ENCODE measurements around the gene C3orf70. TPM values are rescaled to one million over a fixed set of nuclear protein-coding genes. Genes with fewer than 3 reads are reported as not detected.

The C3orf70 gene, protein sequence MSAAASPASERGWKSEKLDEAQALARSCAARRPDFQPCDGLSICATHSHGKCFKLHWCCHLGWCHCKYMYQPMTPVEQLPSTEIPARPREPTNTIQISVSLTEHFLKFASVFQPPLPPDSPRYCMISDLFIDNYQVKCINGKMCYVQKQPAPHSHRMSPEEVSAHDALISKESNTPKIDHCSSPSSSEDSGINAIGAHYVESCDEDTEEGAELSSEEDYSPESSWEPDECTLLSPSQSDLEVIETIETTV
- 10 to 100 TPM; 38.5 to 46.1 TPM for total RNA-seq
- long read RNA-seq, donor 1, full-length matches to known transcripts: 4 of 20 reads
- long read RNA-seq, donor 1, partial matches to known transcripts: 0 of 20 reads
- long read RNA-seq, donor 1, other reads (novel, unspliced or antisense): 16 of 20 reads
- long read RNA-seq, donor 2, full-length matches to known transcripts: 7 of 13 reads
- long read RNA-seq, donor 2, partial matches to known transcripts: 0 of 13 reads
- long read RNA-seq, donor 2, other reads (novel, unspliced or antisense): 6 of 13 reads

DNA sequence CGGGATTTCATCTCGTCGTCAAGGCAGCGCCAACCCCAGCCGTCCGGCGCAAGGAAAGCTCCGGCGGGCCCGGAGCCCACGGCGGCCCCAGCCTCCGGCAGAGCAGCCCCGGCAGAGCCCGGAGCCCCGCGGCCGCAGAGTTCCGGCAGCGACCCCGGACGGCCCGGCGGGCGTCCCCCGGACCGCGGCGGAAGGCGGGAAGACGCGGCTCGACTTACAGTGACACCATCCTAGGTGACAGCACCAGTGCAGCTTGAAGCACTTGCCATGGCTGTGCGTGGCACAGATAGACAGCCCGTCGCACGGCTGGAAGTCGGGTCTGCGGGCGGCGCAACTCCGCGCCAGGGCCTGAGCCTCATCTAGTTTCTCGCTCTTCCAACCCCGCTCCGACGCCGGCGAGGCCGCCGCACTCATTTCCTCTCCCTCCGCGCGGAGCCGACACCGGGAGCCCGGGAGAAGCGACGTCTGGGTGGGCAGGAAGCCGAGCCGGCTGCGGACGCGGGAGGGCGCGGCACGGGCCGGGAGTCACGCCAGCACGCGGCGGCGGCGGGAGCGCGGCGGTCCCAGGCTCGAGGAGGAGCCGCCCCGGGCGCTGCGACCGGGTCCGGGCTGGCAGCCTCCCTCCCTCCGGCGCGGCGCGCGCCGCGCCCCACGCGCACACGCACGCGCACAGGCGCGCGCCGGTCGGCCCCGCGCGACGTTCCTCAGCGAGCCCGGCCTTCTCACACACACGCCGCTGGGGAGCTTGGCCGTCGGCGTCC lies at the start of gene C3orf70:
Gene C3orf70, minus strand, starts transcription at position 651 of the 761 bp plus-strand sequence. Its CDS starts 237 bp downstream, at position 414.
- intact Hi-C loops (cut with DNase I): no loop called here
- peak; percentile 92 for DNase-seq (ENCODE audit: low spot score)

DNA sequence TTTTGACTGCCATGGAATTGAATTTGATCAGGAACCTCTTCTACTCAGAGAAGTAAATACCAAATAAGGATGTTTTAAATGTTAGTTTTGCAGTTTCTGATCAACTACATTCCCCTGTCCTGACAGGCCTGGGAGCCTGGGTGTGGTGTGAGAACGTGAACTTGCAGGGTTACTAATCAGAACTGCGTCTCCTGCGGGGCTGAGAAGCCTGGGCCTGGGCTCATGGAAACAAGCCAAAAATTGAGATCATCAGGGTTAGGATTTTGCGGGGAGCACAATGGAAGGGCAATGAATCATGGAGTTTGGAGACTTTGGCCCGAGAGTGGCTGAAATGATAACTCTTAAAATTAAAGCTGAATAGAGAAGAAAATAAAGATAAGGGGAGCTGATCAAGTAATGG lies 47.8 kb upstream of the C3orf70 start:
- no peak for DNase-seq (ENCODE audit: low spot score)
- intact Hi-C loops (cut with DNase I): no loop called here

DNA sequence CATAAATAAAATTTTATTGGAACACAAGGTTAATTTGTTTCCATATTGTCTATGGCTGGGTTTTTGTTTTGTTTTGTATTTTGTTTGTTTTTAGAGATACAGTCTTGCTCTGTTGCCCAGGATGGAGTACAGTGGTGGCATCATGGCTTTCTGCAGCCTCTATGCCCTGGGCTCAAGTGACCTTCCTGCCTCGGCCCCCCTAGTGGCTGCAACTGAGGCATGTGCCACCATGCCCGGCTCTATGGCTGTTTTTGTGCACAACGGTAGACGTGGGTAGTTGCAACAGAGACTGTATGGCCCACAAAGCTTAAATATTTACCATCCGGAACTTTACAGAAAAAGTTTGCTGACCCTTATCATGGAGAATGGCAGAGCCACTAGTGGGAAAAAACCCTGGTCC lies 46.8 kb upstream of the C3orf70 start:
- intact Hi-C loops (cut with DNase I): no loop called here
- DNase-seq (ENCODE audit: low spot score): no peak

DNA sequence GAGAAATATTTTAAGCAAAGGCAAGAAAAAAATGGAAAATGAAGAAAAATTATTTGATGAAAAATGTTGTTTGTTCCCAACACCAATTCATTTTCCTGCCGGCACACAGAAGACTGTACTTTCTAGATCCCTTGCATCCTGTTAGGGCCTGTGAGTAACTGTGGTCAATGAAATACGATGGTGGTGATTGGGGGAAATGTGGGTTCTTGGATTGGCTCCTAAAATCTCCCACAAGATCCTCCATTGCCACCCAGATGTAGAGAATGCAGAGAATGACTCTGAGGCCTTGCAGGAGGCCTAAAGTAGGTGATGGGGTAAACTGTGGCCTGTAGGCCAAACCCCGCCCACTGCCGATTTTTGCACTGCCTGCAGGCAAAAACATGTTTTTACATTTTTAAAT lies 46.3 kb upstream of the C3orf70 start:
- intact Hi-C loops (cut with DNase I): no loop called here
- DNase-seq (ENCODE audit: low spot score): no peak

DNA sequence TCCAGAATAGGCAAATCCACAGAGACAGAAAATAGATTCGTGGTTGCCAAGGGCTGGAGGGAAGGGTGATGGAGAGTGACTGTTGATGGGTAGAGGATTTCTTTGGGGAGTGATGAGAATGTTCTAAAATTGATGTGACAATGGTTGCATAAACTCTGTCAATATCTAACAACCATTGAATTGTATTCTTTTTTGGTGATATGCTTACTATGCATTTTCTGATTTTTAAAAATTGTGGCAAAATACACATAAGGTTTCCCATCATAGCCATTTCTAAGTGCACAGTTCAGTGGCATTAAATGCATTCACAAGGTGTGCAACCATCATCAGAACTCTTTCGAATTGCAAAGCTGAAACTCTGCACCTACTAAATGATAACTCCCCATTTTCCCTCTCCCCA lies 44.2 kb upstream of the C3orf70 start:
- intact Hi-C loops (cut with DNase I): no loop called here

DNA sequence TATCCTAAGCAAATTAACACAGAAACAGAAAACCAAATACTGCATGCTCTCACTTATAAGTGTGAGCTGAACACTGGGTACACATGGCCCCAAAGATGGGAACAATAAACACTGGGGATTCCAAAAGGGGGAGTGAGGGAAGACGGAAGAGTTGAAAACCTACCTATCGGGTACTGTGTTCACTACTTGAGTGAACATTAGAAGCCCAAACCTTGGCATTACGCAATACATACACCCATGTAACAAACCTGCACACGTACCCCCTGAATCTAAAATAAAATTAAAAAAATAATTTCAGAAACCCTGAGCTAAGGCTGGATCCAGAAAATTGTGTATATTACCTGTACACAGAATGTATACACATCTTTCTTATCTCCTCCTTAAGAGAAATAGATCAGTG lies 42.8 kb upstream of the C3orf70 start:
- DNase-seq (ENCODE audit: low spot score): no peak
- intact Hi-C loops (cut with DNase I): no loop called here

More for the DNA sequence above, 44.2 kb upstream of the C3orf70 start:
- DNase-seq (ENCODE audit: low spot score): no peak

DNA sequence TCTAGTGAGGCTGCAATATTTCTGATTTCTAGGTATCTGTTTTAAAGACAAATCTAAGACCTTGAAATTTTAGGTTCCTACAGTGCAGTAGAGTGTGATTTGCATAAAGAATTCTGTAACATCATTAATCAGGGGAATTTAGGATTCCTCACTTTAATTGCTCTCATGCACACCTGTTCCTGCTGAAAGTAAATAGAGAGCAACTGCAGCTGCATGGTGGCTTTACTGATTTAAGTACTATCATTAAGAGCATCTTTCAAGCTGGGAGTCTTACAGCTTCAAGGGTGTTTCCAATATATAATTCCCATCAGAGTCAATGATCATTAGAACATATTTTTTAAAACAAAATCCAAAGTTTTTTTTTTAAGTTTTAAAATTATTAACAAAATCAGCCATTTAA lies 36.0 kb upstream of the C3orf70 start:
- intact Hi-C loops (cut with DNase I): loop anchor here in 1 of 2 donors (10.0 kb wide), 1 partner anchor 304 kb away; no protein-coding TSS in a partner anchor
- no peak for DNase-seq (ENCODE audit: low spot score)

DNA sequence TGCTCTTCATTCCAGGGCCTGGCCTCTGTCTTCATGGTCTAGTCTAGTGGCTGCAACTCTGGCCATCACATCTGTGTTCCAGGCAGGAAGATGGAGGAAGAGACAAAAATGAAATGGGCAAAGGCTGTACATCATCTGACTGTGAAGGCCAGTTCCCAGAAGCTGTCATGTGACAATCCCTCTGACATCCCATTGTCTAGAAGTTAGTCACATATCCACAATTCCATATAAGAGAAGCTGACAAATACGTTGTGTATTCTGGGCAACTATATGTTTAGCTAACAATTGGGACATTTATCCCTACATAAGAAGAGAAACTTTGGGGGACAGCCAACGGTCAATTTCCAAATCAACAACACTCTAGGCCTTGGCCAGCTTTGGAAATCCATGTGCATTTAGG lies 34.5 kb upstream of the C3orf70 start:
- intact Hi-C loops (cut with DNase I): loop anchor here in 1 of 2 donors (10.0 kb wide), 1 partner anchor 303 kb away; no protein-coding TSS in a partner anchor
- no peak for DNase-seq (ENCODE audit: low spot score)

DNA sequence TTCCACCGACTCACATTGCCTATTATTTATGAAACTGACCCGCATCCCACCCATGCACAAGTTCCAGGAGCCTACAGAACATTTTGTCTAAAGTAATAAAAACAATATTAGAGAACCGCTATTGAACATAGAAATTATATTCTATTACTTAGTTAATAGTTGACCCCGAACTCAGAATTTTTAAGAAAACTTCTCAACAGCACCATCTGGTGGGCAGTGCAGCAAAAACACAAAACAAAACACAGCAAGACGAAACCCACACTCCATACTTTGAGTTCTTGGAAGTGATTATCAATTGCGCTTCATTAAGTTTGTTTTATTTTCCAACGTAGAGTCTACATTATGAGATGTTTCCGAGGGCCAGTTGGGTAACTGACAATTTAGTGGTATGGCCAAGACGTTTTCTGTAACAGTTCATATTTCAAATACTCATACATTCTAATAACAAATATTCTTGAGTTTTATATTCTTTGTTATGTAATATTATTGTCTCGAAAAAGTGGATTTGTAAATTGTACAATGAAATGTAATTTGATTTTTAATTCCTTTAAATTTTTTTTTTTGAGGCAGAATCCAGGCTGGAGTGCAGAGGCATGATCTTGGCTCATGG lies 24.0 kb upstream of the C3orf70 start:
- intact Hi-C loops (cut with DNase I): loop anchor here in 1 of 2 donors (5.0 kb wide), 1 partner anchor 305 kb away; no protein-coding TSS in a partner anchor

DNA sequence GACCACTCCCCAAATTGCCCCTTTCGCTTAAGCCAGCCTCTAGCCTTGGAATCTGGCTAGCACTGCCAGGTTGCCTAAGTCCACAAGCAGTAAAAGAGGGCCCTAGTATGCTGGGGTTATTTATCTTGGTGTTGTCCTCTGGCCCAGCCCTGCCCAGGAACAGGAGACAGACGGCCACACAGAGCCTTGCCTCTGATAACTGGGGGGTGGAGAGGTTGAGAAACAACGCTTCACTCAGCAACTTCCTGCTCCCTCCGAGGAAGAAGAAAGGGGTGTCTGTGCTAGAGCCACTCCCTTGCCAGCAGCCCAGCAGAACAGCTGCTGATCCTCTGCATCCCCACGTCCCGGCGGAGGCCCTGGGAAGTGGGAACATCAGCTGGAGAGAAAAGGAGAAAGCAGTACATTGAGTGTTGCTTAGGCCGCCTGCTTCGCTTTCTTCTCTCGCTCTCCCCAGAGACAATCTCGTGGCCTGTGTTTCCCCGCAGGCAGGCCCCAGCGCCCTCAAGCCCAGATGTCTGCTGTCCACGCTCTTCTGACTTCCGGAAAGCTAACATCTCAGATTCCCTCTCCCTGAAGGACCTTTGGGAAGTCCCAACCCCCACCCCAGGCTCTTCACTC lies 22.6 kb upstream of the C3orf70 start:
- intact Hi-C loops (cut with DNase I): loop anchor here in 1 of 2 donors (5.0 kb wide), 1 partner anchor 303 kb away; no protein-coding TSS in a partner anchor
- no peak for DNase-seq (ENCODE audit: low spot score)

More for the DNA sequence above, 24.0 kb upstream of the C3orf70 start:
- no peak for DNase-seq (ENCODE audit: low spot score)

DNA sequence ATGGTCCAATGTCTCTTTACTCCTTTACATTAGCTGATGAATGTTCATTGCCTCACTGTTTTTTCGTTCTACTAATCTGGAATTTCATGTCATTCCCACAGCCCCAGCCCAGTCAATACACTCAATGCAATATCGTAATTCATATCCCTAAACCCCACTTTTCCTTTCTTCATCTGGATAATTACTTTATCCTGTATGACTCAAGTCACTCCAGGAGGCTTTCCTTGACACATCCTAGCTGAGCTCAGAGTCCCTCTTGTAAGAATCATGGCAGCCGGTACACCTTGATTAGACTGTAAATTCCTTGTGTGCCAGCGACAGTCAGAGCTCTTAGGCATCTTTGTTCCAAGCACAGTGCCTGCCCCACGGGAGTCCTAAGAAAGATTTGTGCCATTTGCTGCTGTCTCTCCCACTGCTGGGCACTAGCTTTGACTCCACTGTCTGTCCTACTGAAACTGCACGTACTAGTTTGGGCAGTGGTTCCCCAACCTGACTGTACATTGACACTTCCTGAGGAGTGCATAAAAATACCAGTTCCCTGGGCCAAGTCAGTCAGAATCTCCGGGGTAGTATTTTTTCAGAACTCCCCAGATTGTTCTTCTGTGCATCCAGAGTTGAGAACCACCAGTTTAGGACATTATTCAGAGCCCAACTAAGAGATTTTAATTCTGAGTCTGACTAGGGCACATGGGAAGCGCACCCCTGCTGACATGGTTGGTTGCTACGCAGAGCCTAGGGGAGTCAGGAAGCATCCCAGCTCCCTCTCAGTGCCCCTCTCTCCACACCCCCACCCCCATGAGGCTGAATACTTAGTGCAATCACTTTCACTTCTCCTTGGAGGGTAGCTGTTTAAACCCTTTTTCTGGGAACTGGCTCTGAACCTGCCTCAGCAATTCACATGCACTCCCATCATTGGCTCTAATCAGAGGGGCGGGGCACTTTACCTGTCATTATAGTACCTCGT lies 19.5 kb upstream of the C3orf70 start:
- no peak for DNase-seq (ENCODE audit: low spot score)
- intact Hi-C loops (cut with DNase I): no loop called here

DNA sequence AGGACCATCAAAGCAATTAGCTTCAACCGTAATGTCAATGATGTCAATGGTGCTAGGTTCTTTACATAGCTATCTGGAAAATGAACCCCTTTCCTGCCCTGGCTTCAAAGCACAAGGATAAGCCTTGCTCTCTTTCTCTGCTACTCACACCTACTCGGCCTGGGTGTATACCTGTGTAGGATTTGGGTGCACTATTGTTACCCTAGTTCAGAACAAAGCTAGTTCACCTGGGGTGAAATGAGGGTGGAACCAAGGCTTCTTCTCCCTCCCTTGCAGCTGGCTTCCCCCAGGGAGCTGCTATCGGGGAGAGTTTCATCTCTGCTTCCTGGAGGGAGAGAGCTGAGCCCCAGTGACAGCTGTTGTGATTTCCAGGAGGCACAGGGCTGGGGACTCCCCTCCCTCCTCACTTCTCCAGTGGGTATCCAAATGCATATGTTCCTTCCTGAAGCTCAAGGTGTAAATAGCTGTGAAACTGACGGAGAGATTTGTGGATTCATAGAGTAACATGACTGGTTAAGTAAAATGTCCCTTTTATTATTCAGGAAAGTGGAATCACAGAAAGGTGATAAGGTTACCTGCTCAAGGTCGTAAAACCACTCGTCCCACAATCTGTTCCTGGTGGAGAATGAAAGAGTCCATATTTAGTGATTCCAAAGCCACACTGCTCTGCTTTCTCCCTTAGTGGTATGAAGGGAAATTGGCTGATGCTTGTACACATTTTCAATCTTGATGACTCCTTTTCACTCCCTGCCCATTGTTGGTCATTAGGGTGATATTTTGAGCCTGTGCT lies 11.8 kb upstream of the C3orf70 start:
- DNase-seq (ENCODE audit: low spot score): no peak

DNA sequence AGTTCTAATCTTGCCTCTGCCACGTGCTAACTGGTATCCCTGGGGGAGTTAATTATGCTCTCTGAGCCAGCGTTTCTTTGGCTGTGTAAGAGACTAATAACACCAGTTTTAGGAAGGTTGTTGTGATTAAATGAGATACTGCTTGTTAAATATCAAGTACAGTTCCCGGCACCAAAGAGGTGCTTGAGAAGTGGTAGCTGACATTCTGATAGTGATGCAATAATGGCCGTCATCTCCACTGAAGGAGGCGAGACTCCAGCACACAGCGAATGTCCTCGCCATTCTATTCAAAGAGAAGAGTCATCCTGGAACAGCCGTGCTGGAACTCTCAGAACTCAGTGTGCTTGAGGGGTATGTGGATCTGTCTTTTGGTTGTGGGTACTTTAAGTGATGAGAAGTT lies 9.8 kb upstream of the C3orf70 start:
- no peak for DNase-seq (ENCODE audit: low spot score)
- intact Hi-C loops (cut with DNase I): loop anchor here in 1 of 2 donors (5.0 kb wide), 1 partner anchor 1645 kb away; the partner anchor contains the start of gene RFC4

More for the DNA sequence above, 11.8 kb upstream of the C3orf70 start:
- intact Hi-C loops (cut with DNase I): loop anchor here in 1 of 2 donors (5.0 kb wide), 1 partner anchor 1643 kb away; the partner anchor contains the start of gene RFC4

DNA sequence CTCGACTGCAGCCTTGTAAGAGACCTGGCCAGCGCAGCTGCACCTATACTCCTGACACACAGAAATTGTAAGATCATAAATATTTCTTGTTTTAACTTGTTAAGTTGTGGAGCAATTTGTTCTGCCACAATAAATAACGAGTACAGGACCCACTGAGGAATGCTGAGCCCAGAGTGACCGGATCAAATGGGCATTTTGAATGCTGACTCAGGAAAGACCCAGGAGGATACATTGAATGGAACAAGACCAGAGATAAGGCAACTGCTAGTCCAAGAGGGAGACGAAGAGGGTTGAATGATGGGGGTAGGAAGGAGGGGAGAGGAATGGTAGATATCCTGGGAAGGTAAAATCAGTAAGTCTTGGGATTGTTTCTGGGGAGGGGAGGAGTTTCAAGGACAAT lies 8.9 kb upstream of the C3orf70 start:
- intact Hi-C loops (cut with DNase I): loop anchor here in 1 of 2 donors (5.0 kb wide), 1 partner anchor 1646 kb away; the partner anchor contains the start of gene RFC4
- no peak for DNase-seq (ENCODE audit: low spot score)

DNA sequence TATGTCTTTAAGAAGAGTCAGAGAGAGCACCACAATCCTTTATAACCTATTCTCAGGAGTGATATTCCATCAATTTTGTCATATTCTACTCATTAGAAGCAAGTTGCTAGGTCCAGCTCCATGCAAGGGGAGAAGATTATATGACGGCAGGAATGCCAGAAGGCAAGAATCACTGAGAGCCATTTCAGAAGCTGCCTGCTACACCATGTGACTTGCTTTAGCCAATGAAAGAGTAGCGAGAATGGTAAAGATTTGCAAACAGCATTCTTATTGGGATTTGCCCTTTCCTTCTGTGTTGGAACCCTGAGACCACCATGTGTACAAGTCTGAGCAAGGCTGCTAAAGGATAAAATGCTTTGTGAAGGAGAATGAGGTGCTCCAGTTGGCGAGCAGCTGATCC lies 4.5 kb upstream of the C3orf70 start:
- no peak for DNase-seq (ENCODE audit: low spot score)
- intact Hi-C loops (cut with DNase I): no loop called here

DNA sequence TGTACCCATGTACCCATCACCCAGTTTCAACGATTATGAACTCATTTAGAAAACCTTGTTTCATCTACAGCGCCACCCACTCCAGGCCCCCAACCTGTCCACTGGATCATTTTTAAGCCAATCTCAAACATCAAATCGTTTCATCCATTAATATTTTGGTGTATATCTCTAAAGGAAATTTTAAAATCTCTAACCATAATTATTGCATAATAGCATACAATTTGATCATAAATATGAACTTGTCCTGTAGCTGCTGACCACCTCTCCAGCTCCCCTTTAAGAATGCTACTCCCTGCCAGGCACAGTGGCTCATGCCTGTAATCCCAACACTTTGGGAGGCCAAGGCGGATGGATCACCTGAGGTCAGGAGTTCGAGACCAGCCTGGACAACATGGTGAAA lies 2.8 kb upstream of the C3orf70 start:
- DNase-seq (ENCODE audit: low spot score): no peak
- intact Hi-C loops (cut with DNase I): no loop called here

All from posterior vena cava (tissue), 2 donors.